Osteoblast (primary cell): Measurements from ENCODE around the gene DLGAP1. TPM values are rescaled to one million over a fixed set of nuclear protein-coding genes. Genes with fewer than 3 reads are reported as not detected.

ENCODE experiments used
- DNase-seq: peaks from one replicate; pipeline ENCODE4 v3.0.0; 2011; ENCODE audit warnings: low spot score, mixed read lengths; ENCODE audit not compliant: insufficient read length; ENCODE audit errors: missing footprints
- H2AFZ ChIP-seq: 2 replicates; pipeline ENCODE4 v1.6.0; 2011; ENCODE audit warnings: mild to moderate bottlenecking, low read length
- H3K27ac ChIP-seq: 2 replicates; pipeline ENCODE4 v1.5.1; 2011; ENCODE audit warnings: mild to moderate bottlenecking, low read depth, low read length, moderate library complexity
- H3K27me3 ChIP-seq: 2 replicates; pipeline ENCODE4 v1.6.0; 2012; ENCODE audit warnings: mild to moderate bottlenecking, control low read depth, inconsistent platforms, low read length, moderate library complexity; ENCODE audit not compliant: insufficient read depth
- H3K36me3 ChIP-seq: 2 replicates; pipeline ENCODE4 v1.5.1; 2011; ENCODE audit warnings: mild to moderate bottlenecking, low read length, control low read depth, moderate library complexity; ENCODE audit not compliant: insufficient read depth
- H3K4me1 ChIP-seq: 2 replicates; pipeline ENCODE4 v1.5.1; 2011; ENCODE audit warnings: mild to moderate bottlenecking, low read length, control low read depth, moderate library complexity; ENCODE audit not compliant: insufficient read depth
- H3K4me2 ChIP-seq: 2 replicates; pipeline ENCODE4 v1.6.0; 2011; ENCODE audit warnings: mild to moderate bottlenecking, low read length; ENCODE audit not compliant: insufficient read depth
- H3K4me3 ChIP-seq: fragments of 200-600 bp; sonication (generic); 3 replicates; pipeline ENCODE4 v1.5.1; 2012; ENCODE audit warnings: mild to moderate bottlenecking, low read length, inconsistent platforms; ENCODE audit not compliant: insufficient read depth
- H3K79me2 ChIP-seq: 2 replicates; pipeline ENCODE4 v1.6.0; 2012; ENCODE audit warnings: mild to moderate bottlenecking, low read length, control low read depth, inconsistent platforms; ENCODE audit not compliant: insufficient read depth
- H3K9me3 ChIP-seq: 2 replicates; pipeline ENCODE4 v1.5.1; 2011; ENCODE audit warnings: low read depth, low read length, control low read depth
- H4K20me1 ChIP-seq: 2 replicates; pipeline ENCODE4 v1.6.0; 2012; ENCODE audit warnings: mild to moderate bottlenecking, low read length, control low read depth; ENCODE audit not compliant: insufficient read depth
- CTCF ChIP-seq: IDR thresholded peaks from 2 replicates; pipeline ENCODE4 v1.5.1; 2011; ENCODE audit warnings: mild to moderate bottlenecking, low read depth, low read length, moderate library complexity; ENCODE audit errors: extremely low read depth
- total RNA-seq: library from RNA; depleted of rRNA; stranded (reverse); fragments of >200 nt; gene quantifications from 2 replicates; pipeline ENCODE4 v1.2.3, GENCODE V29; 2012

The DLGAP1 gene
- total RNA-seq, 1 donor, result not detected

GRCh38 chr18:4020026-4020425 lies 435.1 kb downstream of the DLGAP1 start:
- H3K4me1 ChIP-seq, result no peaks in the 10 kb centered on the region
- no peak for DNase-seq
- no peaks in the 10 kb centered on the region for H3K79me2 ChIP-seq
- no peak overlapping the region for H3K4me2 ChIP-seq
- H2AFZ ChIP-seq, result no peak overlapping the region
- TF ChIP-seq CTCF, result no peak
- H4K20me1 ChIP-seq, result no peaks in the 10 kb centered on the region
- no peaks in the 10 kb centered on the region for H3K9me3 ChIP-seq
- H3K36me3 ChIP-seq, result no peaks in the 10 kb centered on the region
- no peak overlapping the region for H3K4me3 ChIP-seq
- H3K27me3 ChIP-seq, result no peaks in the 10 kb centered on the region
- no peak overlapping the region for H3K27ac ChIP-seq

- Histone ChIP-seq H3K9me3 (no peaks in the 10 kb centered on the region), H3K79me2 (no peaks in the 10 kb centered on the region), H3K4me1 (no peaks in the 10 kb centered on the region), H3K36me3 (no peaks in the 10 kb centered on the region), H3K27ac (no peak overlapping the region), H3K4me2 (no peak overlapping the region), H2AFZ (no peak overlapping the region), H4K20me1 (no peaks in the 10 kb centered on the region), H3K4me3 (no peak overlapping the region), H3K27me3 (no peaks in the 10 kb centered on the region)
- DNase-seq, result no peak
- no peak for TF ChIP-seq CTCF
Measured at GRCh38 chr18:4017480-4017879, 437.6 kb downstream of the DLGAP1 start.

- no peak overlapping the region for H2AFZ ChIP-seq
Measured at GRCh38 chr18:4016391-4017049, 438.6 kb downstream of the DLGAP1 start.

GRCh38 chr18:4007846-4008245 lies 447.3 kb downstream of the DLGAP1 start:
- TF ChIP-seq CTCF, result no peak
- Histone ChIP-seq H4K20me1 (no peaks in the 10 kb centered on the region), H3K27ac (no peak overlapping the region), H3K4me2 (no peak overlapping the region), H3K79me2 (no peaks in the 10 kb centered on the region), H3K4me1 (no peaks in the 10 kb centered on the region), H3K4me3 (no peak overlapping the region), H3K27me3 (no peaks in the 10 kb centered on the region), H2AFZ (no peak overlapping the region), H3K9me3 (no peaks in the 10 kb centered on the region), H3K36me3 (no peaks in the 10 kb centered on the region)
- DNase-seq, result no peak

More at GRCh38 chr18:4016391-4017049, 438.6 kb downstream of the DLGAP1 start:
- Histone ChIP-seq H3K4me1 (no peaks in the 10 kb centered on the region), H3K36me3 (no peaks in the 10 kb centered on the region), H3K9me3 (no peaks in the 10 kb centered on the region), H3K27ac (no peak overlapping the region), H3K4me3 (no peak overlapping the region), H4K20me1 (no peaks in the 10 kb centered on the region), H3K4me2 (no peak overlapping the region), H3K27me3 (no peaks in the 10 kb centered on the region), H3K79me2 (no peaks in the 10 kb centered on the region)
- TF ChIP-seq CTCF, result no peak
- DNase-seq, result no peak
